ENCODE data around the gene DIAPH2.

DNA sequence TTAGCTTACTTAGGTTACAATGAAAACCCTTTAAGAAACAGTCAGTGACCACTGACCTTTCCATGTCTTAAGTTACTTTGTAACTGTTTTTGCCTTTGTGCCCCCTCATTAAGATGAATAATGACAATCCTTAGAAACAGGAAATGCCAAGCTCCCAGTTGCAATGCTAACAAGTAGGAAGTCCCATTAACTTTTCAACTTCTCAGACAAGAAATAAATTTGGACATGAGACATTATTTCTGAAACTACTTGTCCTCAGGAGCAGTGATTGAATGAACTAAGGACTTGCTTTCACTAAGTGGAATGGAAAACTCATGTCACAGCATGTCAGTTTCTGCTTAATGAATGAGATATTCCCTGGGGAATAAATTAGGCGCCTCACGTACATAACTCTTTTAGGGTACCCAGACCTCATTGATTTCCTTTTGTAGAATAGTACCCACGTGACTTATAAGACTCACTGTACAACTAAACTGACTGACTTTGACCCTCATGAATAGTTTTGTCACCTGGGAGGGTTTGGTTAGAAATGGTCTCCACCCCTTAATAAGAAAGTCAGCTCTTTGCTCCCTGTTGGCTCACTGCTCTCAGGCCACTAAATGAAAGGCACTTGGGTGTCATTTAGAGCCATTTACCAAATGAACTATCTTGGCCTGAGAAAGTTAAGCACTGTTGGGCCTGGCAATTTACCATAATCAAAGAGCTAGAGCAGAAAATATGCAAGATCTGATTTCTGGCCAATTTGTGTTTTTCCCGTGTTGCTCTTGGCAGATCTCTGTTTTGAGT lies 582.9 kb downstream of the DIAPH2 start:
- TF ChIP-seq TOX (CRISPR knock-in tag; IDR thresholded peaks at IDR 0.05; ENCODE audit: borderline replicate concordance) (peak; percentile 43; the same call in 1 of the 2 replicates), ARNTL (CRISPR knock-in tag; IDR thresholded peaks at IDR 0.05; ENCODE audit: borderline replicate concordance, low read depth) (no peak), ZFP30 (CRISPR knock-in tag; IDR thresholded peaks at IDR 0.05) (no peak), BACH2 (CRISPR knock-in tag; IDR thresholded peaks at IDR 0.05; ENCODE audit: borderline replicate concordance) (no peak), ESRRG (CRISPR knock-in tag; IDR thresholded peaks at IDR 0.05) (no peak), PATZ1 (CRISPR knock-in tag; IDR thresholded peaks at IDR 0.05; ENCODE audit: borderline replicate concordance) (no peak)
